OCI-LY3 (cell line): Measurements from ENCODE around the gene ZNF385C.

Experiments
- H2AFZ ChIP-seq: fragments of 200-600, 300-600 bp; shearing (Covaris generic); 2 replicates; pipeline ENCODE4 v1.6.0; 2014; ENCODE audit warnings: antibody characterized with exemption, low read depth, low read length
- H3K27ac ChIP-seq: fragments of 200-600, 300-600 bp; sonication (generic); 2 replicates; pipeline ENCODE4 v1.5.1; 2014; ENCODE audit warnings: mild to moderate bottlenecking, low read length, moderate library complexity, mixed read lengths
- H3K27me3 ChIP-seq: fragments of 200-600, 300-600 bp; sonication (generic); 2 replicates; pipeline ENCODE4 v1.6.1; 2014; ENCODE audit warnings: low read depth, low read length, mixed read lengths
- H3K36me3 ChIP-seq: fragments of 200-600, 300-600 bp; sonication (generic); replicated peaks from 2 replicates; pipeline ENCODE3; 2014; ENCODE audit warnings: low read depth, low read length, mixed read lengths
- H3K4me1 ChIP-seq: fragments of 300-600, 200-600 bp; sonication (generic); 2 replicates; pipeline ENCODE4 v1.6.1; 2014; ENCODE audit warnings: low read length, mixed read lengths
- H3K4me2 ChIP-seq: fragments of 200-600, 300-600 bp; sonication (generic); 2 replicates; pipeline ENCODE4 v1.6.1; 2014; ENCODE audit warnings: low read length, mixed read lengths
- H3K4me3 ChIP-seq: fragments of 300-600, 200-600 bp; sonication (generic); 2 replicates; pipeline ENCODE4 v1.5.1; 2014; ENCODE audit warnings: antibody characterized with exemption, mild to moderate bottlenecking, low read length, moderate library complexity
- H3K79me2 ChIP-seq: fragments of 300-600, 200-600 bp; shearing (Covaris generic); 2 replicates; pipeline ENCODE4 v1.6.1; 2014; ENCODE audit warnings: mild to moderate bottlenecking, low read length, mixed read lengths
- H3K9ac ChIP-seq: fragments of 300-600, 200-600 bp; shearing (Covaris generic); 2 replicates; pipeline ENCODE4 v1.6.0; 2014; ENCODE audit warnings: mild to moderate bottlenecking, low read length, moderate library complexity
- H3K9me3 ChIP-seq: fragments of 200-600, 300-600 bp; shearing (Covaris generic); 2 replicates; pipeline ENCODE4 v1.6.1; 2014; ENCODE audit warnings: low read length, mixed read lengths; ENCODE audit not compliant: insufficient read depth
- H4K20me1 ChIP-seq: fragments of 200-600, 300-600 bp; sonication (generic); 2 replicates; pipeline ENCODE4 v1.6.1; 2016; ENCODE audit warnings: low read length, mixed read lengths; ENCODE audit not compliant: insufficient read depth
- EZH2phosphoT487 ChIP-seq: fragments of 200-600 bp; shearing (Covaris generic); IDR thresholded peaks from 2 replicates; pipeline ENCODE4 v1.6.1; 2018; ENCODE audit warnings: antibody characterized with exemption, mixed run types, low read depth
- TF ChIP-seq, protein P1 (sequence below): fragments of 200-600, 300-600 bp; sonication (generic); IDR thresholded peaks from 2 replicates; pipeline ENCODE4 v1.5.1; 2014; ENCODE audit warnings: antibody characterized with exemption, low read length, low read depth

The ZNF385C gene

DNA sequence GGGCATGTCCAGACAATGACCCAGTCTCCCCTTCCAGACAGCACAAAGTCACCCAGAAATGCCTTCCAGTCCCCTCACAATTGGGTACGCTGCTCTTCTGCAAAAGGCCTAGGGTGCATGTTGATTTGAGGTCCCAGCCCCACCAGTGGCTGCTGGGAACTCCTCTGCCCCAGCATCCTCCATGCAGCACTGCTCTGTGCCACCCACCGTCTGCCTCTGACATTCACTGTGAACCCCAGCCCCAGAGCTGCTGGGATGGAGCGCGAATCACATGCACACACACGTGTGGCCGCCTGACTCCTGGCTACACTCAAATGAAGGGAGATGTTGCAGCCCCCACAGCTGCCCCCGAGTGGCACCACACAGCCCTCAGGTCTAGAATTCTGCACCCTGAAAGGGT lies 46.6 kb downstream of the ZNF385C start:
- Histone ChIP-seq H3K9ac (no peak overlapping the region), H3K9me3 (no peaks in the 10 kb centered on the region), H3K79me2 (peaks cover 37% of the 10 kb centered on the region; the same call in 1 of the 2 replicates), H3K4me2 (no peak overlapping the region), H2AFZ (no peak overlapping the region), H4K20me1 (peaks cover 74% of the 10 kb centered on the region), H3K4me1 (peaks cover 3% of the 10 kb centered on the region; the same call in 1 of the 2 replicates), H3K27ac (no peak overlapping the region), H3K36me3 (peaks cover 37% of the 10 kb centered on the region), H3K4me3 (no peak overlapping the region), H3K27me3 (no peaks in the 10 kb centered on the region)
- TF ChIP-seq, protein P1, sequence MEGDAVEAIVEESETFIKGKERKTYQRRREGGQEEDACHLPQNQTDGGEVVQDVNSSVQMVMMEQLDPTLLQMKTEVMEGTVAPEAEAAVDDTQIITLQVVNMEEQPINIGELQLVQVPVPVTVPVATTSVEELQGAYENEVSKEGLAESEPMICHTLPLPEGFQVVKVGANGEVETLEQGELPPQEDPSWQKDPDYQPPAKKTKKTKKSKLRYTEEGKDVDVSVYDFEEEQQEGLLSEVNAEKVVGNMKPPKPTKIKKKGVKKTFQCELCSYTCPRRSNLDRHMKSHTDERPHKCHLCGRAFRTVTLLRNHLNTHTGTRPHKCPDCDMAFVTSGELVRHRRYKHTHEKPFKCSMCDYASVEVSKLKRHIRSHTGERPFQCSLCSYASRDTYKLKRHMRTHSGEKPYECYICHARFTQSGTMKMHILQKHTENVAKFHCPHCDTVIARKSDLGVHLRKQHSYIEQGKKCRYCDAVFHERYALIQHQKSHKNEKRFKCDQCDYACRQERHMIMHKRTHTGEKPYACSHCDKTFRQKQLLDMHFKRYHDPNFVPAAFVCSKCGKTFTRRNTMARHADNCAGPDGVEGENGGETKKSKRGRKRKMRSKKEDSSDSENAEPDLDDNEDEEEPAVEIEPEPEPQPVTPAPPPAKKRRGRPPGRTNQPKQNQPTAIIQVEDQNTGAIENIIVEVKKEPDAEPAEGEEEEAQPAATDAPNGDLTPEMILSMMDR, result no peak
- no peak for TF ChIP-seq EZH2phosphoT487

DNA sequence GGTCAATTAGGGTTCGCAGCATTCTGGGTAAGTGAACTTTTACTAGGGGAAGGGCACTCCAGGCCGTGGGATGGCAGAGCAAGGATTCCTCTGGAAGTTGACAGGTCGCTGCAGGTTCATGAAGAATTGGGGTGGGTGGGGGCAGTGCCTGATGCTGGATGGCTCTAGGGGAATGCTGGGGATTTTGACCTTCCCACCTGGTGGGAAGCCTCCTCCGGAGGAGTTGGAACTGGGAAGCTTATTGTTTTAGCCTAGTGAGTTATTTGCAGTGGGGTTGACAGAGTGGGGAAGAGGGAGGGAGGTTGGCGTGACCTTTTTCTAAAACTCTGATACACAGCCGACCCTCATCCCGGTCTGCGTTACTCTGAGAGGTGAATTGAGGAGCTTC lies 47.3 kb downstream of the ZNF385C start:
- Histone ChIP-seq H3K27me3 (no peaks in the 10 kb centered on the region), H3K36me3 (peaks cover 31% of the 10 kb centered on the region), H3K4me1 (no peaks in the 10 kb centered on the region), H3K4me2 (no peak overlapping the region), H4K20me1 (peaks cover 70% of the 10 kb centered on the region), H3K9ac (no peak overlapping the region), H3K27ac (no peak overlapping the region), H3K79me2 (peaks cover 38% of the 10 kb centered on the region), H3K9me3 (no peaks in the 10 kb centered on the region), H3K4me3 (no peak overlapping the region), H2AFZ (no peak overlapping the region)
- TF ChIP-seq, protein P1, result no peak
- no peak for TF ChIP-seq EZH2phosphoT487

DNA sequence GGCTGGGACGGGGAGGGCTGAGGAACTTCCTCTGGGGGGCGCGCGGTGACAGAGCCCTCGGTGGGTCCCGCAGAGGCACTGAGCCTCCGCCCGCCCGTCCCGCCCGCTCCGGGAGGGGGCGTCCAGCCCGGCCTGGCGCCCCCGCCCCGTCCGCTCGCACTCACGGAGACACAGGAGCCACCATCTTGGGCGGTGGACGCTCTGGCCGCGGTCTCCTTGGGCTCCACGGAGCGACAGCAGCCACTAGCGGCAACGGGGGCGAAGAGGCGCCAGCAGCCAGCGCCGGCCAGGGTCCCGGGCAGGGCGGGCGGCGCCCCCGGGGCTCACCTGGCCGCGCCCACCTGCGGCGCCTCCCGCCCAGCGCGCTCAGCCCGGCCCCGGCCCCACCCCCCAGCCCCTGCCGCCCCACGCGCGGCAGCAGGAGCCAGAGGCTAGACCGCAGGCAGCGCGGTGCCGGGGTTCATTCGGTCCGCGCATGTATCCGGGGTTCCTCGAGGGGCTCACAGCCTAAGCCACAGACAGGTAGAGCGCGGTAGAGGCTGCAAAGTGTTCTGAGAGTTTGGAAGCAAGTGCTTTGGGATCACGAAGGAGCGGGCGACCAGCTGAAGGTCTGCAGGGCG lies 47.8 kb downstream of the ZNF385C start, which contains the start of gene C17orf113:
TSS of gene C17orf113 (minus strand) at position 209 of the 620 bp plus-strand sequence. CDS start 7,225 bp downstream, outside the sequence.
- Histone ChIP-seq H3K36me3 (peaks cover 26% of the 10 kb centered on the region), H3K79me2 (peaks cover 43% of the 10 kb centered on the region), H3K9me3 (no peaks in the 10 kb centered on the region), H3K27ac (no peak within 1 kb of the TSS), H3K4me1 (no peaks in the 10 kb centered on the region), H3K4me3 (no peak within 1 kb of the TSS), H3K27me3 (no peaks in the 10 kb centered on the region), H3K9ac (no peak within 1 kb of the TSS), H4K20me1 (peaks cover 70% of the 10 kb centered on the region), H2AFZ (no peak within 1 kb of the TSS), H3K4me2 (no peak within 1 kb of the TSS)
- TF ChIP-seq EZH2phosphoT487, result no peak
- TF ChIP-seq, protein P1, result no peak

DNA sequence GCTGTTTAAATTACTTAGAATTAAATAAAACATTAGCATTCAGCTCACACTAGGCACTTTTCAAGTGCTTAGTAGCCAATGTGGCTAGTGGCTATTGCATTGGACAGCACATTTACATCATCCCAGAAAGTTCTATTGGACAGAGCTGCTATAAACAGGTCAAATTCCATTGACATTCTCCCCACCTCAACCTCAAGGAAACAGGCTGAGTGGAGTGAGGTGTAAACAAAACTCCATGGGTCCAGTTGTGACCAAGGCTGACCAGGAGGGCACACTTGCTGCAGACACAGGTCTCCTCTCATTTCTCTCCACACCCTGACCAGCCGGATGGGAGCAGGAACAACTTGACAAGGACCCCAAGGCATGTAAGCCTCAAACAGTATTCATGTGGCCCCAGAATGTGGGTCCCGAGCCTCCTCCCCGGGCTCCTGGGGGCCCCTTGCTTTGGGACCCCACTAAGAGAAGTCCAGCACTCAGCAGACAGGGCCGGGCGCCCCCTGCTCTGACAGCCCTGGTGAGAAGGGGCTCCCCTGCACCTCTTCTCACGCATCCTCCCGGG lies 48.4 kb downstream of the ZNF385C start:
- no peak overlapping the region for H3K4me3 ChIP-seq
- H3K9me3 ChIP-seq, result no peaks in the 10 kb centered on the region
- no peaks in the 10 kb centered on the region for H3K27me3 ChIP-seq
- no peak overlapping the region for H2AFZ ChIP-seq
- no peak overlapping the region for H3K27ac ChIP-seq
- peaks cover 43% of the 10 kb centered on the region for H3K79me2 ChIP-seq
- H3K4me1 ChIP-seq, result no peaks in the 10 kb centered on the region
- no peak overlapping the region for H3K4me2 ChIP-seq
- peaks cover 22% of the 10 kb centered on the region for H3K36me3 ChIP-seq
- no peak for TF ChIP-seq EZH2phosphoT487
- TF ChIP-seq, protein P1, result no peak
- H3K9ac ChIP-seq, result no peak overlapping the region
- peaks cover 68% of the 10 kb centered on the region for H4K20me1 ChIP-seq
